GM21717 (cell line): ENCODE measurements around the gene PDE8B.
"Not testable (repeated sequence)": the region's sequence is repeated elsewhere in the genome, so short reads cannot be mapped to it uniquely, and the experiment has no call there.

ENCODE experiments used
- ATAC-seq: cut with Tn5 transposase; IDR thresholded peaks from one replicate; pipeline ENCODE4 v1.9.1; 2021; ENCODE audit warnings: mild to moderate bottlenecking, moderate library complexity; ENCODE audit not compliant: unreplicated experiment

Gene PDE8B

GRCh38 chr5:77427998-77428397 lies 217.5 kb downstream of the PDE8B start:
- no peak for ATAC-seq

DNA sequence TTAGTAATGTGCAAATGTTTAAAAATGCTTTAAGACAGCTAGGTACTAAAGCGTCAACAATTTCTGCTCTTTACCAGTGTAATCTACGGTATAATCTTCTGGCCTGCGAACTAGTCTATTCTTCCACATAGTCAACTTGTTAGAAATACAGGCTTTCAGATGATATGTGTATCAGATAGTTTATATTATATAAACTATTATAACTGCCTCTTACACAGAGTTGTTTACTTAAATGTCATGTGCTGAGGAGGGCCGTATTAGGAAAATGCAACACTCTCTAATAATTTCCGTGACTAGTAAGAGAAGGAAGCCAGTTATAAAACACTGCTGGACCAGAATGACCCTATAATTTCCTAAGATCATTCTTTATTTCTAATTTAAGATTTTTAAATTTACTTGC lies 218.0 kb downstream of the PDE8B start:
- no peak for ATAC-seq

DNA sequence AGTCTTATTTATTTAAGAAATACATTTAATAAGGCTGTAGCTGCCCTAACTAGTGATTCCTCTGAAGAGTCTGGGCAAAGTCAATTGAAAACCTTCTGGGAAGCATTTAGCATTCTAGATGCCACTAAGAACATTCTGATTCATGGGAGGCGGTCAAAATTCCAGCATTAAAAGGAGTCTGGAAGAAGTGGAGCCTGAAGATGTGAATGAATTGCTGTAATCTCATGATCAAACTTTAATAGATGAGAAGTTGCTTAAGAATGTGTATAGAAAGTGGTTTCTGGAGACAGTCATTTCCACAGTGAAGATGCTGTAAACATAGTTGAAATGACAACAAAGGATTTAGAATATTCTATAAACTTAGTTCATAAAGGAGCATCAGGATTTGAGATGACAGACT lies 220.2 kb downstream of the PDE8B start:
- no peak for ATAC-seq

DNA sequence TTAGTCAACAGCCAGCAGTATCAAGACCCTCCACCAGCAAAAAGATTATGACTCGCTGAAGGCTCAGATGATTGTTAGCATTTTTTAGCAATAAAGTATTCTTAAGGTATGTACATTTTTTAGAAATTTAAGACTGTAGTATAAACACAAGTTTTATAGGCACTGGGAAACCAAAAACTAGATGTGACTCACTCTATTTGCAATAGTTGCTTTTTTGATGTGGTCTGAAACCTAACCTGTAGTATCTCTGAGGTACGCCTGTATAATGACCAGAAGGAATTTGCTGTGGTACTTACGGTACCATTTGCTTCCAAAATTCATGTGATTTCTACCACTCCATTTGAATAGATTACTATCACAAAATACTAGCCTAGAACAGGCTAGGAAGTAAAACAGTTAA lies 220.8 kb downstream of the PDE8B start:
- no peak for ATAC-seq

- no peak for ATAC-seq
Measured at GRCh38 chr5:77431719-77432118, 221.2 kb downstream of the PDE8B start.

DNA sequence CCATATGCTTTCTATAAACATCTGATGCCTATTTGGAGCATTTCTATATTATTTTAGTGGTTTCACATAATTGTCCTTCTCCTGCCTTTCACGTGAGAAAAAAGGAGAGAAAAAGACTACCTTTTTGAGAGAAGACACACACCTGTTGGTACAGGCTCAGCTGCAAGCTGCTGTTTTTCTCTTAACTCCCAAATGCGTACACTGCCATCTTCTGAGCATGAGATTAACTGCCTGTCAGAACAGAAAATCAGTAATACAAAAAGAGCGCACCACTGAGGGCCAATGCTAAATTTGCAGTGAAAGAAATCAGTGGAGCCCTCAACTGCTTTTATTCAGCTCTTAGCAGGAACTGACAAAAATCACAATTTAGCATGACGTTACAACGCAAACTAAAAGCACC lies 226.7 kb downstream of the PDE8B start:
- ATAC-seq: no peak

- no peak for ATAC-seq
Measured at GRCh38 chr5:77438071-77438470, 227.6 kb downstream of the PDE8B start.

DNA sequence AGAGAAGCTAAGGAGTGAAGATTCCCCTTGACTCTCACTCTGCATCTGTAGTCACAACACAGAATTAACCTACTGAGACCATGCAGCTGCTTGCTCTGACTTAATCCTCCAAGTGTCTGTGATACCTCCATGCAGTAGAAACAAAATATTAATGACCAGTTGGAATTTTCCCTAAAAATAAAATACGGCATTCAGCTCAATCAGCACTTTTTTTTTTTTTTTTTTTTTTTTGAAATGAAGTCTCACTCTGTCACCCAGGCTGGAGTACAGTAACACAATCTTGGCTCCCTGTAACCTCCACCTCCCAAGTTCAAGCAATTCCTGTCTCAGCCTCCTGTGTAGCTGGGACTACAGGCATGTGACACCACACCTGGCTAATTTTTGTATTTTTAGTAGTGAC lies 233.2 kb downstream of the PDE8B start:
- ATAC-seq: no peak

DNA sequence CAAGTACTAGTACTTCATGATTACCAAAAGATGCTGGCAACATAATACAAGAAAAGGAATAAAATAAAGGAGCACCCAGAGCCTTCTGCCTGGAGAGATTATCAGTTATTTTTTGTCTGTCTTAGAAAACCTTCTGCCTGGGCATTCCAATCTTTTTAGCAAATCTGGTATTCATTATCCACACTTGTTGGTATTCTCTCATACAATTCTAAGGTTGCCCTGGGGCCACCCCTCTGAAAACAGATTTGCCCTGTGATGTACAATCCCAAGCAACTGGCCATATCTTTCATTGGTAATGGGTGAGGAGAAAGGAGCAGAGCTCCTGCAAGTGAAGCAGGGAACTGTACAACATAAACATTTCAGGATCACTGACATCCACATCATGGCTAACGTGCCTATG lies 233.9 kb downstream of the PDE8B start:
- no peak for ATAC-seq

DNA sequence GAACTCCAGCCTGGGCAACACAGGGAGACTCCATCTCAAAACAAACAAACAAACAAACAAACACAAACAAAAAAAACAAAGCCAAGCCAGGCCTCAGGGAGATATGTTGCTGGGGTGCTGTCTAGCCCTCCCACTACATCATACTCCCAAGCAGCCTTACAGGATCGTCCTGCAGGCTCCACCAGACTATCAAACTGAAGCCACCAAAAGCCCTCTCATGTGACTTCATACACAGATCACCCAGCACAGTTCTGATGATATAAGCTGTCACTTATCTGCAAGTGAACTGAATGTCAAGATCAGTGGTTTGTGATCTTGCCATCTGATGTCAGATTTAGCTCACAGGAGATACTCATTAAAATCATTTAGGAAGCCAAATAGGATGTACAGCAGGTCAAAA lies 238.4 kb downstream of the PDE8B start:
- no peak for ATAC-seq

- no peak for ATAC-seq
Measured at GRCh38 chr5:77449277-77449676, 238.8 kb downstream of the PDE8B start.

DNA sequence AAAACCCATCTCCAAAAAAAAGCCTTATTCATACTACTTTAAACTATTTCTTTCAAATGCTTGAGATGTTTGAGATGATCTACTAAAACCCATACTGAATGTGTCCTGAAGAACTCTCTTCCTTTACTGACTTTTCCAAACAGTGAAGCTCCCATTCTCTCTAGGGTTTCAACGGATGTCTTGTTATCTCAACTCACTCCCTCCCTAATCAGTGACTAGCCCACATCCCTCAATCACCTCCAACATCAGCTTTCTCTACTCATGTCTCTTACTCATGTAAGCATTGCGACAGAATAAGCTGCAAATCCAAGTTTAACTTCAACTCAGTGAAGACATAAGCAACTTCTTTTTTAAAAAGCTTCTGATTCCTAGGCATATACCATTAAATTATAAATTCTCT lies 239.5 kb downstream of the PDE8B start:
- no peak for ATAC-seq

DNA sequence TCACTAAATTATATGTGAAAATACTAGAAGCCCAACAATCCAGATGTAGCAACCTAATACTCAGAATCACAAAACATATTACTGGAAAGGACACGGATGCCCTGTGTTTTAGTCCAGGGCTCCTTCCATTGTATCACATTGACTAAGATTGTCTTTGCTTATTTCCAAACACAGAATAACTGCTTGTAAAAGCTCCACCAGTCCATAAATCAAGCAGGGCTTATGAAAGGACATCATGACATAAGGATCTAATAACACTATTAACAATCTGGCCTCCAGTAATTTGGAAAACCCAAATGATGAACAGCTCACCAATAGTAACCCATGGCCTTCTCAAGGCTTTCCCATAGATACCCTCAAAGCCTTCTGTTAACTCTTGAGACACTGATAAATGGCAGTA lies 241.9 kb downstream of the PDE8B start:
- no peak for ATAC-seq

- ATAC-seq: no peak
Measured at GRCh38 chr5:77454123-77454522, 243.6 kb downstream of the PDE8B start.

GRCh38 chr5:77461287-77461686 lies 250.8 kb downstream of the PDE8B start:
- no peak for ATAC-seq

DNA sequence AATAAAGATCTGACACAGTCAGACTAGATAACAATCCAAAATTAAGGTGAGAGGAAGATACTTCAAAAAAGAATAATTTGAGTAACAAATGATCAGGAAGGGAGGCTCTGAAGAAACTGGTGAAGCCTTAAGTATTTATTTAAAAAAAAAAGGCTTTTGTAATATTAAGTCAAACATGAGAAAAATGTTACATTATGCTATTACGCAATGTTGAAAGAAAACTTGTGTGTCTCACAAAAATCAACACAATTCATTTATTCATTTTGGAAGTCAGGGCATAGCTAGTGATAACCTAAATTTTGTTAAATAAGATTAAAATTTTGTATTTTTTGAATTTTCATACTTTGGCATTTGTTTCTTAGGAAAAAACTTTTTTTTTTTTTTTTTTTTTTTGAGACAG lies 253.4 kb downstream of the PDE8B start:
- ATAC-seq: no peak

DNA sequence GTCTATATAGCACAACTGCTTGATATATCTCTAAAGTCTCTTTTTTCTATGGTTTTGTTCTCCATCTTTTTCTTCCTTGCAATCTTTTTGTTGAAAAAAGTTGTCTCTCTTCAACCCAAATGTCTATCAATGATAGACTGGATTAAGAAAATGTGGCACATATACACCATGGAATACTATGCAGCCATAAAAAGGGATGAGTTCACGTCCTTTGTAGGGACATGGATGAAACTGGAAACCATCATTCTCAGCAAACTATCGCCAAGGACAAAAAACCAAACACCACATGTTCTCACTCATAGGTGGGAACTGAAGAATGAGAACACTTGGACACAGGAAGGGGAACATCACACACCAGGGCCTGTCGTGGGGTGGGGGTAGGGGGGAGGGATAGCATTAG lies 258.4 kb downstream of the PDE8B start:
- not testable (repeated sequence) for ATAC-seq

GRCh38 chr5:77475041-77475440 lies 264.6 kb downstream of the PDE8B start:
- ATAC-seq: not testable (repeated sequence)
